Common myeloid progenitor, CD34-positive (primary cell): ENCODE results near the gene THAP9.

Experiments
- CTCF ChIA-PET: fragments of 350-600 bp; sonication (Branson Sonifier 250); formaldehyde crosslinking; loops from one replicate; lab custom pipeline; 2021; ENCODE audit warnings: antibody characterized with exemption; lab: Charles Lee
- POLR2A ChIA-PET: fragments of 350-600 bp; sonication (Branson Sonifier 250); formaldehyde crosslinking; loops from one replicate; lab custom pipeline; 2021; ENCODE audit warnings: antibody characterized with exemption; lab: Charles Lee
- DNase-seq, 3 donors: peaks; one replicate each; pipeline versions ENCODE4 v3.0.0 to v3.0.0-alpha.2; 2013
- H3K27ac ChIP-seq, 2 experiments: 1 replicate in 1 of 2; 2 replicates in 1 of 2; pipeline ENCODE4 v1.7.0; 2013; ENCODE audit warnings: inconsistent platforms in 2 of 2, low read length in 2 of 2, mild to moderate bottlenecking in 2 of 2, low read depth in 1 of 2, moderate library complexity in 1 of 2; ENCODE audit not compliant: severe bottlenecking in 2 of 2, insufficient read depth in 1 of 2, poor library complexity in 1 of 2
- H3K27me3 ChIP-seq, 5 experiments: replicated peaks in 2 of 5; 1 replicate in 3 of 5; 2 replicates in 2 of 5; pipeline versions ENCODE4 v1.6.1 to v1.7.0; 2013; ENCODE audit warnings: low read length in 4 of 5, mild to moderate bottlenecking in 2 of 5, moderate library complexity in 2 of 5, inconsistent platforms in 1 of 5; ENCODE audit not compliant: insufficient read depth in 5 of 5, control insufficient read depth in 4 of 5
- H3K36me3 ChIP-seq, 4 experiments: 1 replicate in 2 of 4; 2 replicates in 2 of 4; pipeline versions ENCODE4 v1.6.1 to v1.7.0; 2013; ENCODE audit warnings: low read length in 3 of 4, control low read depth in 1 of 4, mild to moderate bottlenecking in 1 of 4; ENCODE audit not compliant: control insufficient read depth in 4 of 4, insufficient read depth in 4 of 4
- H3K4me1 ChIP-seq, 4 experiments: 1 replicate in 3 of 4; 2 replicates in 1 of 4; pipeline versions ENCODE4 v1.6.1 to v1.7.1; 2013; ENCODE audit warnings: low read length in 3 of 4, mild to moderate bottlenecking in 3 of 4, control low read depth in 1 of 4, inconsistent platforms in 1 of 4, moderate library complexity in 1 of 4; ENCODE audit not compliant: control insufficient read depth in 4 of 4, insufficient read depth in 4 of 4; ENCODE audit errors: control extremely low read depth in 1 of 4
- H3K4me3 ChIP-seq, 7 experiments: 1 replicate in 4 of 7; 2 replicates in 3 of 7; pipeline versions ENCODE4 v1.5.1 to v1.7.0; 2013; ENCODE audit warnings: mild to moderate bottlenecking in 7 of 7, low read length in 6 of 7, moderate library complexity in 6 of 7, inconsistent platforms in 2 of 7, low read depth in 2 of 7, control low read depth in 1 of 7; ENCODE audit not compliant: insufficient read depth in 4 of 7, control insufficient read depth in 1 of 7; ENCODE audit errors: extremely low read depth in 1 of 7
- H3K9me3 ChIP-seq, 5 experiments: 1 replicate in 4 of 5; 2 replicates in 1 of 5; pipeline versions ENCODE4 v1.6.1 to v1.7.1; 2013; ENCODE audit warnings: low read length in 4 of 5, mild to moderate bottlenecking in 2 of 5, inconsistent platforms in 1 of 5, low read depth in 1 of 5, moderate library complexity in 1 of 5; ENCODE audit not compliant: control insufficient read depth in 4 of 5, insufficient read depth in 2 of 5; ENCODE audit errors: control extremely low read depth in 1 of 5
- WGBS: methylation state at CpG from one replicate; pipeline ENCODE4 v1.1.5; 2013; ENCODE audit not compliant: insufficient coverage; 5-methylcytosine and 5-hydroxymethylcytosine counted together

The THAP9 gene

DNA sequence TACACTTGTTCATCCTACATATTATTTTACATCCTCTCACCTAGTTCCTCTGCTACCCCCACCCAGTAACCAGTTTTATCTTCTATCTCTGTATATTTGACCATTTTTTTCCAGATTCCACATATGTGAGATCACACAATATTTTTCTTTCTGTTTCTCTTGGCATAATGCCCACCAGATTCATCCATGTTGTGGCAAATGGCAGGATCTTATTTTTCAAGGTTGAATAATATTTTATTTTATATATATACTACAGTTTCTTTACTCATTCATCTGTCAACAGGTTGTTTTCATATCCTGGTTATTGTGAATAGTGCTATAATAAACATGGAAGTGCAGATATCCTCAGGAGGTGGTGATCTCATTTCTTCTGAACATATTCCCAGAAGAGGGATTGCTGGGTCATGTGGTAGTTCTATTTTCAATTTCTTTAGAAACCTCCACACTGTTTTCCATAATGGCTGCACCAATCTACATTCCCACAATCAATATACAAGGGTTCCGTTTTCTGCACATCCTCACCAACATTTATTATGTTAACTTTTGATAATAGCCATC is 48.2 kb downstream of the THAP9 start:
- no peaks in the 10 kb centered on the region for H3K9me3 ChIP-seq
- POLR2A ChIA-PET, result no interaction called here
- no peak overlapping the region for H3K4me3 ChIP-seq
- peak in 1 of 3 donors; percentile 4 for DNase-seq
- no CpG with 5 or more reads among the region's 1 CpG for WGBS
- H3K4me1 ChIP-seq, result no peaks in the 10 kb centered on the region
- CTCF ChIA-PET, result no interaction called here
- peaks cover 8 to 18% (median 9%) of the 10 kb centered on the region in 4 experiments for H3K36me3 ChIP-seq
- no peak overlapping the region for H3K27ac ChIP-seq
- H3K27me3 ChIP-seq, result no peaks in the 10 kb centered on the region

DNA sequence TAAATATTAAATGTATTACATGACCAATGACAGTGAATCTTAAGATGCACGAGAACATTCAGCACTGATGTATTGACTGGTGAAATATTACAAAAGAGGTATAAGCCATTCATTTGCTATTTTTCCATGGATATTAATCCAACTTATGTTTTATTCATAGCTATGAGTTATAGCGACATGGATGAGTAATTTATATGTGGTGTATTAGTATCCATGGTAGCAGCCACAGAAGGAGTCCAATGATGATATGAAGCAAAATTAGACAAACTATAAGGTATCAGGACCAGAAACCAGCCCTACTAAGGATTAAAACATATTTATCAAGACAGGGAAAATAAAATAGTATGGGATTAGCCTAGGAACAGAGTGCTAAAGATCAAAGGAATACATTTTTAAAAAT is 50.7 kb downstream of the THAP9 start:
- CTCF ChIA-PET, result interaction anchor here (0.8 to 1.1 kb wide), 2 partner anchors 51 to 132 kb away, joined by 3 read pairs; no protein-coding TSS in a partner anchor
- no peaks in the 10 kb centered on the region for H3K27me3 ChIP-seq
- peaks cover 4 to 11% (median 5%) of the 10 kb centered on the region in 4 experiments for H3K36me3 ChIP-seq
- no peaks in the 10 kb centered on the region for H3K9me3 ChIP-seq
- no peak overlapping the region for H3K27ac ChIP-seq
- H3K4me3 ChIP-seq, result no peak overlapping the region
- no CpG with 5 or more reads among the region's 2 CpGs for WGBS
- H3K4me1 ChIP-seq, result no peaks in the 10 kb centered on the region
- POLR2A ChIA-PET, result no interaction called here
- DNase-seq, result no peak

DNA sequence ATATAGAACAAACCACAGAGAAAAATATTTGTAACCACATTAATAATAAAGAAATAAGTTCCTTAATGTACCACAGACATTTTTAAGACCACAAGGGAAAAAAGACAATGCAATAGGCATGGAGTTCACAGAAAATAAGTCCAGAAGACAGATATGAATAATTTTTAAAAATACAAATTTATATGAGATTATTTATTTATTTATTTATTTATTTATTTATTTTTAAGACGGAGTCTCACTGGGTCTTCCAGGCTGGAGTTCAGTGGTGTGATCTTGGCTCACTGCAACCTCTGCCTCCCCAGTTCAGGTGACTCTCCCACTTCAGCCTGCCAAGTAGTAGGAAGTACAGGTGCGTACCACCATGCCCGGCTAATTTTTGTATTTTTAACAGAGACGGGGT is 53.7 kb downstream of the THAP9 start:
- CTCF ChIA-PET, result no interaction called here
- Histone ChIP-seq H3K36me3 (peaks cover 0 to 9% (median 5%) of the 10 kb centered on the region in 4 experiments), H3K4me1 (no peaks in the 10 kb centered on the region), H3K27me3 (no peaks in the 10 kb centered on the region), H3K9me3 (no peaks in the 10 kb centered on the region), H3K4me3 (no peak overlapping the region), H3K27ac (no peak overlapping the region)
- DNase-seq, result no peak
- WGBS, result no CpG with 5 or more reads among the region's 4 CpGs
- POLR2A ChIA-PET, result no interaction called here

DNA sequence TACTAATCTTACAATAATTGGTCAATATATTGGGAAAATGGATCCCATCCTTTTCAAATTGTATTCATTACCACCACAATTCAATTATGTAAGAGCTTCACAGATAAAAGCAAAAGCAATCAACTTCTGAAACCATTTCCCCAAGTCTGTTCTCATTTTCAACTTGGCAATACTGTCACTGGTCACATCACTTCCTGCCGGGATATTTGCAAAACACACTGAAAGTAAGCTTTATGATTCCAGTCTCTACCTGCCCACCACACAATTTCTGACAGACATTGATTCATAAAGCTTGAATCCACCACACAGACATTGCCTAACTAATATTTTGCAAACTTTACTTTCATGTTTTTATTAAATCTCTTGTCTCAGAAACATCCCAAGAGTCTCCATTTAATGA is 56.5 kb downstream of the THAP9 start:
- WGBS, result 100% methylated on average over 1 of the region's 1 CpG

DNA sequence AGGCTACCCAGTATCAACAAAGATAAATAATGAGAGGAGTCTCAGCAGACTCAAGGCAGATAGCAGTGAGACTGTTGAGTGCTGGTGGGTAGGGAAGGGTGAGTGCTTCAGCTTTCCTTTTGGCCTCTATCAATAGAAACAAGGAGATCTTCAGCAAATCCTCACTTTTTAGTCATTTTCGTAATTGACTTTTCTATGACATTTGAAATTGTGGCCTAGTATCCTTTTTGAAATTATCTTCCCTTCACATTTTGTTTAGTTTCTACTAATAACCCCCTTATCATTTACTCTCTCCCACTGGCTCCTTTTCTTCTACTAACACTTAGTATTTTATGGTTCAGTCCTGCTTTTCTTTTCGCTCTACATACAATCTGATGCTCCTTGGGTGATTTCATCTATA is 65.2 kb downstream of the THAP9 start:
- Histone ChIP-seq H3K4me1 (no peaks in the 10 kb centered on the region), H3K4me3 (no peak overlapping the region), H3K27me3 (no peaks in the 10 kb centered on the region), H3K9me3 (no peaks in the 10 kb centered on the region), H3K27ac (no peak overlapping the region), H3K36me3 (peaks cover 16 to 54% (median 28%) of the 10 kb centered on the region in 4 experiments)
- DNase-seq, result no peak
- POLR2A ChIA-PET, result no interaction called here
- CTCF ChIA-PET, result interaction anchor here (1.3 to 1.4 kb wide), 2 partner anchors 9 to 46 kb away, joined by 3 to 4 read pairs; no protein-coding TSS in a partner anchor
- 100% methylated on average over 2 of the region's 2 CpGs for WGBS

More for the DNA sequence above, 56.5 kb downstream of the THAP9 start:
- H3K9me3 ChIP-seq, result no peaks in the 10 kb centered on the region
- ChIA-PET CTCF (interaction anchor here (0.8 to 2.4 kb wide), 4 partner anchors 9 to 18 kb away, joined by 3 to 7 read pairs (median 4); no protein-coding TSS in a partner anchor), POLR2A (interaction anchor here (0.6 kb wide), 1 partner anchor 53 kb away, joined by 3 read pairs; no protein-coding TSS in a partner anchor)
- no peaks in the 10 kb centered on the region for H3K27me3 ChIP-seq
- H3K36me3 ChIP-seq, result peaks cover 1 to 22% (median 11%) of the 10 kb centered on the region in 4 experiments
- no peak overlapping the region for H3K27ac ChIP-seq
- H3K4me3 ChIP-seq, result no peak overlapping the region
- peak in 2 of 3 donors; percentile 5 to 6 for DNase-seq
- H3K4me1 ChIP-seq, result no peaks in the 10 kb centered on the region

DNA sequence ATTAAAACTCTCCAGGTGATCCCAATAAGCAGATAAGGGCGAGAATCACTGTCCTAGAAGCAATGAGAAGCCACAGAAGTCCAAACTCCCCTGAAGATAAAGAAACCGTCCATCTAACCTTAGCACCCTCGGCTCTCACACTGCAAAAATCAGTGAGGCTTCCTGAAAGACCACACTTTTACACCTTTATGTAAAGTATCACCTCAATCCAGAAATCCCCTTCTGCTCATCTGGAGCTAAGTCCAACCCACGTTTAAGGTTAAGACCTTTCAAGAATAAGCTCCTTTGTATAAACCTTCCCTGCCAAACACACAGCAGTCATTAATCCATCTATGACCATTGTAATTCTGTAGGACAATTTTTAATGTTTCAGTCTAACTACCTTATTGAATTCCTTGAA is 68.4 kb downstream of the THAP9 start:
- 90% methylated on average over 4 of the region's 4 CpGs for WGBS
- H3K27ac ChIP-seq, result no peak overlapping the region
- peaks cover 14 to 52% (median 29%) of the 10 kb centered on the region in 4 experiments for H3K36me3 ChIP-seq
- CTCF ChIA-PET, result interaction anchor here (1.3 to 1.7 kb wide), 3 partner anchors 11 to 116 kb away, joined by 3 to 7 read pairs (median 3); no protein-coding TSS in a partner anchor
- H3K4me1 ChIP-seq, result no peaks in the 10 kb centered on the region
- H3K9me3 ChIP-seq, result no peaks in the 10 kb centered on the region
- no peak for DNase-seq
- H3K4me3 ChIP-seq, result no peak overlapping the region
- POLR2A ChIA-PET, result no interaction called here
- H3K27me3 ChIP-seq, result no peaks in the 10 kb centered on the region

DNA sequence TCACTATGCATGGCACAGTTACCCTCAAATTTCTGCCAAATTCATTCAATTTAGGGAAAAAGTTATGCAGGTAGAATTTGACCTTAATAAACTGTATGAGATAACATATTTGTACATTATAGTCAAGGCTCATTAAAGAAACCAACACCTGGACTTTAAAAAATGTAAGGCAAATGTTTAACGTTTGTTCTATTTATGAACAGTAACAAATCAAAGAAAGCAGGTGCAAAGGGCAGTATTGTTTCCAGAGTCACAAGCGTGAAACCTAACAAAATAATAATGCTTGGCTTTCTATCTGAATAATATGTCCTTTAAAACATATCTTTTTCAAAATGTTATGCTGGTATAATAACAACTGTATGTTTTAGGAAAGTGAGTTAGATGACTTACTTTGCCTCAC is 68.9 kb downstream of the THAP9 start:
- ChIA-PET POLR2A (no interaction called here), CTCF (interaction anchor here (1.3 kb wide), 1 partner anchor 117 kb away, joined by 3 read pairs; no protein-coding TSS in a partner anchor)
- H3K36me3 ChIP-seq, result peaks cover 12 to 48% (median 29%) of the 10 kb centered on the region in 4 experiments
- no peak for DNase-seq
- H3K27me3 ChIP-seq, result no peaks in the 10 kb centered on the region
- no peak overlapping the region for H3K4me3 ChIP-seq
- H3K9me3 ChIP-seq, result no peaks in the 10 kb centered on the region
- H3K4me1 ChIP-seq, result no peaks in the 10 kb centered on the region
- no CpG with 5 or more reads among the region's 2 CpGs for WGBS
- H3K27ac ChIP-seq, result no peak overlapping the region
